Upper lobe of left lung (tissue), 6 donors: ENCODE results near the gene CCNI2. TPM values are rescaled to one million over a fixed set of nuclear protein-coding genes. Genes with fewer than 3 reads are reported as not detected.

Experiments
- ATAC-seq, 2 donors: fragments of 200-7000 bp; cut with Tn5 transposase; one replicate each; pipeline ENCODE4 v1.9.1; 2022; ENCODE audit warnings: mild to moderate bottlenecking in 2 of 2, moderate library complexity in 2 of 2; ENCODE audit not compliant: low FRiP score in 2 of 2
- DNase-seq, 2 donors: peaks; one replicate each; pipeline ENCODE4 v3.0.0-alpha.2; 2019 to 2020
- H3K27ac ChIP-seq, 4 donors: fragments of 200-600 bp; sonication (generic); one replicate each; pipeline ENCODE4 v1.5.1; 2016 to 2019
- H3K27me3 ChIP-seq, 4 donors: fragments of 200-600 bp; sonication (generic); one replicate each; pipeline ENCODE4 v1.5.1; 2017 to 2019
- H3K36me3 ChIP-seq, 4 donors: fragments of 200-600 bp; sonication (generic); one replicate each; pipeline ENCODE4 v1.5.1; 2016 to 2019
- H3K4me1 ChIP-seq, 4 donors: fragments of 200-600 bp; sonication (generic); one replicate each; pipeline ENCODE4 v1.5.1; 2018 to 2019
- H3K4me3 ChIP-seq, 4 donors: fragments of 200-600 bp; sonication (generic); one replicate each; pipeline ENCODE4 v1.5.1; 2017 to 2019; ENCODE audit warnings: mild to moderate bottlenecking in 2 of 4, moderate library complexity in 1 of 4
- H3K9me3 ChIP-seq, 4 donors: fragments of 200-600 bp; sonication (generic); one replicate each; pipeline ENCODE4 v1.5.1; 2018 to 2019
- EP300 ChIP-seq, 4 donors: sonication (generic); formaldehyde crosslinking; IDR thresholded peaks; one replicate each; pipeline ENCODE4 v1.5.1; 2017; ENCODE audit warnings: antibody characterized with exemption in 4 of 4, control low read depth in 2 of 4
- POLR2A ChIP-seq, 4 donors: fragments of 450-650 bp; IDR thresholded peaks; one replicate each; pipeline ENCODE4 v1.5.1; 2016 to 2017; ENCODE audit warnings: antibody characterized with exemption in 4 of 4, mild to moderate bottlenecking in 2 of 4
- POLR2AphosphoS5 ChIP-seq, 2 donors: sonication (generic); formaldehyde crosslinking; IDR thresholded peaks; one replicate each; pipeline ENCODE4 v1.5.1; 2017; ENCODE audit warnings: antibody characterized with exemption in 2 of 2
- WGBS, 2 donors: methylation state at CpG; one replicate each; pipeline ENCODE4 v1.1.5; 2017 to 2018; 5-methylcytosine and 5-hydroxymethylcytosine counted together
- total RNA-seq, 6 donors: library from RNA; depleted of rRNA in 4 of 6; stranded (reverse); fragments of >200 nt in 4 of 6; gene quantifications; one replicate each; pipeline versions ENCODE4 v1.1.0 to v1.2.1, GENCODE V29; 2016 to 2021
- TF ChIP-seq, protein P1 (sequence below), 6 experiments: fragments of 450-650 bp in 4 of 6; fragments of 200-600 bp in 2 of 6; sonication (generic) in 2 of 6; IDR thresholded peaks; one replicate each; pipeline ENCODE4 v1.5.1; 2016 to 2019; ENCODE audit warnings: antibody characterized with exemption in 6 of 6
- donor health status: DM: no; HTN: no; CAD: no; lungs with moderate emphysema.
- donor health status: DM: no; HTN: yes; CAD: no; lungs with severe emphysema.

The CCNI2 gene
- total RNA-seq, 6 donors from 2014 or later, result 0.26 to 0.84 (median 0.46) TPM; not detected in 1

- TF ChIP-seq EP300 (IDR thresholded peaks at IDR 0.05) (no peak), POLR2AphosphoS5 (IDR thresholded peaks at IDR 0.05) (no peak), POLR2A (IDR thresholded peaks at IDR 0.05) (no peak)
- TF ChIP-seq, protein P1, sequence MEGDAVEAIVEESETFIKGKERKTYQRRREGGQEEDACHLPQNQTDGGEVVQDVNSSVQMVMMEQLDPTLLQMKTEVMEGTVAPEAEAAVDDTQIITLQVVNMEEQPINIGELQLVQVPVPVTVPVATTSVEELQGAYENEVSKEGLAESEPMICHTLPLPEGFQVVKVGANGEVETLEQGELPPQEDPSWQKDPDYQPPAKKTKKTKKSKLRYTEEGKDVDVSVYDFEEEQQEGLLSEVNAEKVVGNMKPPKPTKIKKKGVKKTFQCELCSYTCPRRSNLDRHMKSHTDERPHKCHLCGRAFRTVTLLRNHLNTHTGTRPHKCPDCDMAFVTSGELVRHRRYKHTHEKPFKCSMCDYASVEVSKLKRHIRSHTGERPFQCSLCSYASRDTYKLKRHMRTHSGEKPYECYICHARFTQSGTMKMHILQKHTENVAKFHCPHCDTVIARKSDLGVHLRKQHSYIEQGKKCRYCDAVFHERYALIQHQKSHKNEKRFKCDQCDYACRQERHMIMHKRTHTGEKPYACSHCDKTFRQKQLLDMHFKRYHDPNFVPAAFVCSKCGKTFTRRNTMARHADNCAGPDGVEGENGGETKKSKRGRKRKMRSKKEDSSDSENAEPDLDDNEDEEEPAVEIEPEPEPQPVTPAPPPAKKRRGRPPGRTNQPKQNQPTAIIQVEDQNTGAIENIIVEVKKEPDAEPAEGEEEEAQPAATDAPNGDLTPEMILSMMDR (IDR thresholded peaks at IDR 0.05), result no peak
- peaks cover 6 to 41% (median 30%) of the 10 kb centered on the region in 4 donors for H3K36me3 ChIP-seq
- DNase-seq, result no peak
- H3K27me3 ChIP-seq, result no peaks in the 10 kb centered on the region
- WGBS, 2 donors, result 94 to 95% methylated on average over 14 of the region's 14 CpGs
- H3K27ac ChIP-seq, result no peak overlapping the region
- H3K4me1 ChIP-seq, result peaks cover 18 to 23% (median 20%) of the 10 kb centered on the region in 4 donors
- H3K9me3 ChIP-seq, result no peaks in the 10 kb centered on the region
- no peak overlapping the region for H3K4me3 ChIP-seq
- no peak for ATAC-seq
Observed at GRCh38 chr5:132766020-132766805, 19.0 kb downstream of the CCNI2 start.

GRCh38 chr5:132766806-132767055, 19.5 kb downstream of the CCNI2 start:
- ATAC-seq (no peak), DNase-seq (no peak)
- Histone ChIP-seq H3K36me3 (peaks cover 6 to 36% (median 25%) of the 10 kb centered on the region in 4 donors), H3K27me3 (no peaks in the 10 kb centered on the region), H3K4me1 (peaks cover 23 to 28% (median 26%) of the 10 kb centered on the region in 4 donors), H3K4me3 (no peak overlapping the region), H3K27ac (no peak overlapping the region), H3K9me3 (no peaks in the 10 kb centered on the region)
- TF ChIP-seq, protein P1 (IDR thresholded peaks at IDR 0.05), result no peak
- TF ChIP-seq POLR2A (IDR thresholded peaks at IDR 0.05) (no peak), POLR2AphosphoS5 (IDR thresholded peaks at IDR 0.05) (no peak), EP300 (IDR thresholded peaks at IDR 0.05) (no peak)
- WGBS, 2 donors, result 85 to 100% methylated on average over 1 of the region's 1 CpG

DNA sequence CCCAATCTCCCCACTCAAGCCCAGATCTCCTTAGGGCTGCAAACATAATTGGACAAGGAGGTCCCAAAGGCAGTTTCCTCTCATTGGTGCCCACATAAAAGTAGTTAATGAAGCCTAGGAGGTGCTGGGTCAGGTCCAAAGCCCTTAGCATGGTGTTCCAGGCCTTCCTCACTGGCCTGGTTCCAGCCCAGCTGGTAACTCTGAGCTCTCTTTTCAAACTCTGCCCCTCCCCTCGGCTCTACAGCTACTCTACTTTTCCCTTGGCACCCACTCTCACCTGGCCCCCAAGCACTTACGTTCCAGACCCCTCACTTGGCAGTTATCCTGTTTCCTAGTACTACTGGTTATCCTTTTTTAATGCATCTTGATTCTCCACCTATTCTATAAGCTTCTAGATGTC, 19.9 kb downstream of the CCNI2 start:
- no peak overlapping the region for H3K4me3 ChIP-seq
- peaks cover 27 to 32% (median 29%) of the 10 kb centered on the region in 4 donors for H3K4me1 ChIP-seq
- H3K27me3 ChIP-seq, result no peaks in the 10 kb centered on the region
- 55 to 58% methylated on average over 2 of the region's 2 CpGs for WGBS, 2 donors
- DNase-seq (no peak), ATAC-seq (no peak)
- H3K36me3 ChIP-seq, result peaks cover 6 to 31% (median 21%) of the 10 kb centered on the region in 4 donors
- H3K9me3 ChIP-seq, result no peaks in the 10 kb centered on the region
- TF ChIP-seq POLR2AphosphoS5 (IDR thresholded peaks at IDR 0.05), result no peak
- TF ChIP-seq POLR2A (IDR thresholded peaks at IDR 0.05), result no peak
- no peak for TF ChIP-seq EP300 (IDR thresholded peaks at IDR 0.05)
- TF ChIP-seq, protein P1 (IDR thresholded peaks at IDR 0.05), result no peak
- H3K27ac ChIP-seq, result no peak overlapping the region

DNA sequence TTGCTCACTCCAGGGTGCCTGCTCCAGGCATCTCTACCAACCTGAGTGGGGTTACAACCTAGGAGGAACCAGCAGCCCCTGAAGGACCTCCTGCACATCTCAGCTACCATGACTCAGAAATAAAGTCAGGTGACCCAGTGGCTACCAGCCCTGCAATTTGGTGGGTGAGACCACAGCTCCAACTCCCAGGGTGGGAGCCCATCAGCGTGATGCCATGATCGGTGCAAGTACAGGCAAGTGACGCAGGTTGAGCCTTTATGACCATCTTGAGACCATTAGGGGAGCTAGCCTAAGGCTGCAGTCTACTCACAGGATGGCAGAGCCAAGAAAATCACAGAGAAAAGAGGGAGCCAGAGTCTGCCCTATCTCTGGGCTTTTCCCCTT, 21.3 kb downstream of the CCNI2 start:
- 90 to 97% methylated on average over 2 to 3 of the region's 3 CpGs for WGBS, 2 donors
- no peak for DNase-seq

More for the DNA sequence above, 21.3 kb downstream of the CCNI2 start:
- H3K4me1 ChIP-seq, result peaks cover 27 to 37% (median 30%) of the 10 kb centered on the region in 4 donors
- no peaks in the 10 kb centered on the region for H3K27me3 ChIP-seq
- no peak for ATAC-seq
- peaks cover 6 to 18% (median 14%) of the 10 kb centered on the region in 4 donors for H3K36me3 ChIP-seq
- no peak overlapping the region for H3K4me3 ChIP-seq
- no peak overlapping the region for H3K27ac ChIP-seq
- H3K9me3 ChIP-seq, result no peaks in the 10 kb centered on the region
- TF ChIP-seq, protein P1 (IDR thresholded peaks at IDR 0.05), result no peak
- TF ChIP-seq EP300 (IDR thresholded peaks at IDR 0.05) (no peak), POLR2AphosphoS5 (IDR thresholded peaks at IDR 0.05) (no peak), POLR2A (IDR thresholded peaks at IDR 0.05) (no peak)
